Pancreas (tissue), 10 donors: Measurements from ENCODE around the gene PRDM16. TPM values are rescaled to one million over a fixed set of nuclear protein-coding genes. Genes with fewer than 3 reads are reported as not detected.

Experiments used
- ATAC-seq, 4 donors: fragments of 200-7000 bp; cut with Tn5 transposase; one replicate each; pipeline versions ENCODE4 v1.8.0 to v1.9.1; 2020; ENCODE audit warnings: mild to moderate bottlenecking in 4 of 4, moderate library complexity in 4 of 4
- DNase-seq, 6 donors: peaks; one replicate each; pipeline ENCODE4 v3.0.0-alpha.2; 2020
- FAIRE-seq: peaks from 2 replicates; lab custom pipeline; 2012; peaks lifted over from hg19 to GRCh38; lab: Jason Lieb, UNC
- H3K27ac ChIP-seq, 4 donors: fragments of 200-600 bp; sonication (generic); 1 replicate in 3 of 4; 2 replicates in 1 of 4; pipeline versions ENCODE4 v1.5.0 to v1.8.0; 2020
- H3K27me3 ChIP-seq, 4 donors: fragments of 200-600 bp; one replicate each; pipeline ENCODE4 v1.8.0; 2021
- H3K36me3 ChIP-seq, 3 donors: fragments of 200-600 bp; sonication (generic) in 1 of 3; one replicate each; pipeline versions ENCODE4 v1.5.0 to v1.8.0; 2020 to 2021
- H3K4me1 ChIP-seq, 3 donors: fragments of 200-600 bp; one replicate each; pipeline ENCODE4 v1.8.0; 2021
- H3K4me3 ChIP-seq, 4 donors: fragments of 200-600 bp; sonication (generic) in 2 of 4; one replicate each; pipeline versions ENCODE4 v1.5.0 to v1.8.0; 2020 to 2021
- H3K9me3 ChIP-seq, 4 donors: fragments of 200-600 bp; one replicate each; pipeline ENCODE4 v1.8.0; 2021
- CTCF ChIP-seq, 4 donors: fragments of 200-600 bp; sonication (generic) in 3 of 4; IDR thresholded peaks; one replicate each; pipeline versions ENCODE4 v1.5.0 to v1.8.0; 2021; ENCODE audit warnings: antibody characterized with exemption in 4 of 4
- WGBS, 2 donors: extraction: QIAGEN DNeasy Blood & Tissue Kit; methylation state at CpG; one replicate each; pipeline ENCODE4 v1.1.7; 2013; 5-methylcytosine and 5-hydroxymethylcytosine counted together
- intact Hi-C, 3 donors: fragments of 100-400 bp; cut with DNase I; formaldehyde crosslinking; loops; one replicate each; pipeline versions ENCODE4 v1.11.1 to v1.14.2; 2022
- polyA plus RNA-seq, 2 donors: library from polyadenylated mRNA; stranded (reverse); fragments of 200-250 nt; gene quantifications; one replicate each; pipeline ENCODE4 v1.2.3, GENCODE V29; 2013
- total RNA-seq, 6 donors: library from RNA; stranded (reverse); fragmentation: NEBNext Ultra II Directional in 4 of 6; extraction: Animal tissue kit (Norgen Biotek cat#: 25700) in 4 of 6; gene quantifications; one replicate each; pipeline versions ENCODE4 v1.2.1 to v1.2.4, GENCODE V29; 2021 to 2023
- donor health status: healthy with polysubstance abuse.
- donor health status: DM: no; HTN: no; CAD: no; lungs with moderate emphysema.
- donor health status: DM: no; HTN: no; CAD: no.
- donor health status: control.
- donor health status: control.
- donor health status: Bipolar disorder and iron deficiency.
- donor health status: DM: yes; HTN: yes; CAD: no.
- donor health status: DM: no; HTN: no; CAD: no.
- donor health status: DM: no; HTN: no; CAD: no.
- donor health status: DM: yes; HTN: yes; CAD: no.

Gene PRDM16
- total and polyA plus RNA-seq, 8 donors, result 6.6 to 19.2 (median 14.9) TPM

GRCh38 chr1:3410142-3410925 is 341.3 kb downstream of the PRDM16 start:
- Histone ChIP-seq H3K4me3 (no peak overlapping the region), H3K27ac (no peak overlapping the region), H3K27me3 (no peaks in the 10 kb centered on the region), H3K36me3 (peaks cover 0 to 14% (median 3%) of the 10 kb centered on the region in 3 donors), H3K9me3 (no peaks in the 10 kb centered on the region), H3K4me1 (no peaks in the 10 kb centered on the region)
- WGBS, 2 donors, result 75 to 76% methylated on average over 21 of the region's 21 CpGs
- TF ChIP-seq CTCF (IDR thresholded peaks at IDR 0.05), result peak; percentile 12 to 31 (median 17)
- ATAC-seq (peak; percentile 49 to 86 (median 84)), FAIRE-seq (no peak), DNase-seq (peak in 3 of 6 donors; percentile 30 to 53 (median 52))
- intact Hi-C loops, result loop anchor here in 2 of 3 donors (10.0 kb wide), 2 partner anchors 346 to 396 kb away; partner anchors contain the start of gene PRDM16 (in 1 of the 2)

- Histone ChIP-seq H3K4me3 (no peak overlapping the region), H3K9me3 (no peaks in the 10 kb centered on the region), H3K27me3 (no peaks in the 10 kb centered on the region), H3K36me3 (peaks cover 0 to 10% (median 3%) of the 10 kb centered on the region in 3 donors), H3K27ac (no peak overlapping the region), H3K4me1 (no peaks in the 10 kb centered on the region)
- DNase-seq (no peak), ATAC-seq (no peak), FAIRE-seq (no peak)
- TF ChIP-seq CTCF (IDR thresholded peaks at IDR 0.05), result no peak
- intact Hi-C loops, result loop anchor here in 2 of 3 donors (10.0 kb wide), 2 partner anchors 347 to 397 kb away; partner anchors contain the start of gene PRDM16 (in 1 of the 2)
- WGBS, 2 donors, result 88 to 90% methylated on average over 30 of the region's 30 CpGs
Measured at GRCh38 chr1:3411806-3412205, 342.8 kb downstream of the PRDM16 start.

- H3K9me3 ChIP-seq, result no peaks in the 10 kb centered on the region
- H3K4me1 ChIP-seq, result no peaks in the 10 kb centered on the region
- FAIRE-seq (no peak), DNase-seq (no peak), ATAC-seq (no peak)
- intact Hi-C loops, result loop anchor here in 2 of 3 donors (10.0 kb wide), 2 partner anchors 348 to 398 kb away; partner anchors contain the start of gene PRDM16 (in 1 of the 2)
- H3K36me3 ChIP-seq, result peaks cover 0 to 10% (median 3%) of the 10 kb centered on the region in 3 donors
- no peak for TF ChIP-seq CTCF (IDR thresholded peaks at IDR 0.05)
- H3K27ac ChIP-seq, result no peak overlapping the region
- no peaks in the 10 kb centered on the region for H3K27me3 ChIP-seq
- WGBS, 2 donors, result 89 to 94% methylated on average over 27 to 33 of the region's 33 CpGs
- no peak overlapping the region for H3K4me3 ChIP-seq
Measured at GRCh38 chr1:3412376-3412775, 343.4 kb downstream of the PRDM16 start.

- ATAC-seq, result no peak
Measured at GRCh38 chr1:3413975-3414710, 345.1 kb downstream of the PRDM16 start.

More at GRCh38 chr1:3413975-3414710, 345.1 kb downstream of the PRDM16 start:
- Histone ChIP-seq H3K36me3 (peaks cover 0 to 10% (median 3%) of the 10 kb centered on the region in 3 donors), H3K9me3 (no peaks in the 10 kb centered on the region), H3K4me3 (no peak overlapping the region), H3K27me3 (no peaks in the 10 kb centered on the region), H3K27ac (no peak overlapping the region), H3K4me1 (no peaks in the 10 kb centered on the region)
- peak in 1 of 6 donors; percentile 46 for DNase-seq
- intact Hi-C loops, result loop anchor here in 2 of 3 donors (10.0 kb wide), 2 partner anchors 349 to 399 kb away; partner anchors contain the start of gene PRDM16 (in 1 of the 2)
- no peak for FAIRE-seq
- 92 to 96% methylated on average over 33 to 34 of the region's 34 CpGs for WGBS, 2 donors
- no peak for TF ChIP-seq CTCF (IDR thresholded peaks at IDR 0.05)
